Adrenal gland (tissue), 5 donors: ENCODE measurements around the gene PXYLP1.

Experiments used
- POLR2A ChIP-seq, 2 donors: fragments of 450-650 bp; IDR thresholded peaks; one replicate each; pipeline ENCODE4 v1.6.1; 2017; ENCODE audit warnings: antibody characterized with exemption in 2 of 2, mild to moderate bottlenecking in 2 of 2, moderate library complexity in 1 of 2
- TF ChIP-seq, protein P1 (sequence below), 6 experiments: fragments of 450-650 bp in 4 of 6; fragments of 200-600 bp in 2 of 6; sonication (generic) in 1 of 6; IDR thresholded peaks; 1 replicate in 5 of 6; 2 replicates in 1 of 6; pipeline versions ENCODE4 v1.5.1 to v1.8.0; 2016 to 2021; ENCODE audit warnings: antibody characterized with exemption in 6 of 6, mild to moderate bottlenecking in 2 of 6, moderate library complexity in 1 of 6
- donor health status: DM: no; HTN: no; CAD: no.

DNA sequence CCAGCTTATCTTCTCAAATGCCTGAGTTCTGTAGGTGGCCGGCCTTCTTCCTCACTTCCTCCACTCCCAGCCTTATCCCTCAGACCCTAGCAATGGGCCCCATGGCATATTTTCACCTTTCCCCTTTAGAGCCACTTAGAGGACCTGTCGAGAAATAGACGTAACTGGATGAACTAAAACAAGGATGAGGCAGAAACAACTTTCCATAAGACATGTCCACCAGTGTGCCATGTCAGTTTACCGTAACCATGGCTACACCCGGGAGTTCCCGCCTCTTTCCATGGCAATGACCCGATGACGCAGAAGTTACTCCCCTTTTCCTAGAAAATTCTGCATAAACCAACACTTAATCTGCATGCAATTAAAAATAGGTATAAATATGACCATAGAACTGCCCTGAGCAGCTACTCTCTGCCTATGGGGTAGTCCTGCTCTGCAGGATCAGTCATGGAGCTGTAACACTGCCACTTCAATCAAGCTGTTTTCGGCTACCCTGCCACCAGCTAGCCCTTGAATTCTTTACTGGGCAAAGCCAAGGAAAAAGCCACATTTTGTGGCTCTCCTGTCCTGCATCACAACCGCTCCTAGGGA, 81.6 kb downstream of the PXYLP1 start:
- TF ChIP-seq, protein P1, sequence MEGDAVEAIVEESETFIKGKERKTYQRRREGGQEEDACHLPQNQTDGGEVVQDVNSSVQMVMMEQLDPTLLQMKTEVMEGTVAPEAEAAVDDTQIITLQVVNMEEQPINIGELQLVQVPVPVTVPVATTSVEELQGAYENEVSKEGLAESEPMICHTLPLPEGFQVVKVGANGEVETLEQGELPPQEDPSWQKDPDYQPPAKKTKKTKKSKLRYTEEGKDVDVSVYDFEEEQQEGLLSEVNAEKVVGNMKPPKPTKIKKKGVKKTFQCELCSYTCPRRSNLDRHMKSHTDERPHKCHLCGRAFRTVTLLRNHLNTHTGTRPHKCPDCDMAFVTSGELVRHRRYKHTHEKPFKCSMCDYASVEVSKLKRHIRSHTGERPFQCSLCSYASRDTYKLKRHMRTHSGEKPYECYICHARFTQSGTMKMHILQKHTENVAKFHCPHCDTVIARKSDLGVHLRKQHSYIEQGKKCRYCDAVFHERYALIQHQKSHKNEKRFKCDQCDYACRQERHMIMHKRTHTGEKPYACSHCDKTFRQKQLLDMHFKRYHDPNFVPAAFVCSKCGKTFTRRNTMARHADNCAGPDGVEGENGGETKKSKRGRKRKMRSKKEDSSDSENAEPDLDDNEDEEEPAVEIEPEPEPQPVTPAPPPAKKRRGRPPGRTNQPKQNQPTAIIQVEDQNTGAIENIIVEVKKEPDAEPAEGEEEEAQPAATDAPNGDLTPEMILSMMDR (IDR thresholded peaks at IDR 0.05): no peak
- no peak for TF ChIP-seq POLR2A (IDR thresholded peaks at IDR 0.05)
